GM03348 (cell line): Measurements from ENCODE around the gene PRKAA1.
A peak's percentile ranks its signal among the peaks of the same experiment; 100 is the strongest.
"Not testable (repeated sequence)": the region's sequence is repeated elsewhere in the genome, so short reads cannot be mapped to it uniquely, and the experiment has no call there.

Experiments
- DNase-seq: peaks from one replicate; pipeline ENCODE4 v3.0.0; 2012; ENCODE audit warnings: low spot score

PRKAA1 gene

GRCh38 chr5:40722497-40722911 is 75.7 kb downstream of the PRKAA1 start:
- DNase-seq: not testable (repeated sequence)

- DNase-seq: no peak
Measured at GRCh38 chr5:40720069-40720468, 78.1 kb downstream of the PRKAA1 start.

- DNase-seq: peak; percentile 53
Measured at GRCh38 chr5:40717281-40717680, 80.9 kb downstream of the PRKAA1 start.

- no peak for DNase-seq
Measured at GRCh38 chr5:40716590-40716989, 81.6 kb downstream of the PRKAA1 start.

GRCh38 chr5:40716000-40716399 is 82.2 kb downstream of the PRKAA1 start:
- no peak for DNase-seq

GRCh38 chr5:40714001-40714400 is 84.2 kb downstream of the PRKAA1 start:
- no peak for DNase-seq

GRCh38 chr5:40710575-40710974 is 87.6 kb downstream of the PRKAA1 start:
- DNase-seq: not testable (repeated sequence)
